Type B pancreatic cell (in vitro differentiated cells): ENCODE results near the gene TMEM131L. TPM values are rescaled to one million over a fixed set of nuclear protein-coding genes. Genes with fewer than 3 reads are reported as not detected.

Experiments
- DNase-seq: peaks from one replicate; pipeline ENCODE4 v3.0.0; 2021; ENCODE audit warnings: mixed read lengths; ENCODE audit not compliant: unreplicated experiment; ENCODE audit errors: extremely low spot score
- H3K27ac Mint-ChIP-seq: 2 replicates; pipeline ENCODE4 v1.8.0; 2021; ENCODE audit warnings: mild to moderate bottlenecking, mixed read lengths
- H3K27me3 Mint-ChIP-seq: 2 replicates; pipeline ENCODE4 v1.8.0; 2021; ENCODE audit warnings: mixed read lengths
- H3K36me3 Mint-ChIP-seq: 2 replicates; pipeline ENCODE4 v1.8.0; 2021; ENCODE audit warnings: mixed read lengths
- H3K4me1 Mint-ChIP-seq: one replicate; pipeline ENCODE4 v1.8.0; 2021; ENCODE audit warnings: mixed read lengths; ENCODE audit not compliant: unreplicated experiment
- H3K4me3 Mint-ChIP-seq: 2 replicates; pipeline ENCODE4 v1.8.0; 2021; ENCODE audit warnings: mild to moderate bottlenecking, mixed read lengths
- H3K9me3 Mint-ChIP-seq: 2 replicates; pipeline ENCODE4 v1.8.0; 2021; ENCODE audit warnings: mixed read lengths
- total RNA-seq: library from RNA; stranded (reverse); gene quantifications from 2 replicates; pipeline ENCODE4 v1.2.1, GENCODE V29; 2021; ENCODE audit warnings: low replicate concordance
- TF ChIP-seq, protein P1 (sequence below): fragments of 200-600 bp; sonication (generic); conservative IDR thresholded peaks from 2 replicates; pipeline ENCODE4 v1.5.0; 2021; ENCODE audit warnings: antibody characterized with exemption, mild to moderate bottlenecking

Gene TMEM131L
- total RNA-seq, 1 donor from 2014 or later: 21.3 TPM

DNA sequence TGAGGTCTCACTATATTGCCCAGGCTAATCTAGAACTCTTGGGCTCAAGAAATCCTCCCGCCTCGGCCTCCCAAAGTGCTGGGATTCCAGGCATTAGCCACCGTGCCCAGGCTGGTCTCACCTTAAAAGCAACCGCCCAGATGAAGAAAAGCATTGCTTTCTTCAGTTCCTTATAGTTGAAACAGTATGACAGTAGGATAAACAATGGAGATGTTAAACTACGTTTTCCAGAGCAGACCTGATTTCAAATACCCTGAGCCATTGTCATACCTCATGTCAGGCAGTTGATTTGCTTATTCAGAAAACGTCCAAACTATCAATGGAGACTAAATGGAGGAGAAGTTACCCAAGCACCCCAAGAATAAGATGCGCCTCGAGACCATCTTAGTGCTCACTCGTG lies 26.3 kb upstream of the TMEM131L start:
- H3K9me3 Mint-ChIP-seq: no peaks in the 10 kb centered on the region
- H3K36me3 Mint-ChIP-seq: no peaks in the 10 kb centered on the region
- H3K27me3 Mint-ChIP-seq: no peaks in the 10 kb centered on the region
- no peaks in the 10 kb centered on the region for H3K4me1 Mint-ChIP-seq
- H3K27ac Mint-ChIP-seq: no peak overlapping the region
- no peak for DNase-seq
- TF ChIP-seq, protein P1, sequence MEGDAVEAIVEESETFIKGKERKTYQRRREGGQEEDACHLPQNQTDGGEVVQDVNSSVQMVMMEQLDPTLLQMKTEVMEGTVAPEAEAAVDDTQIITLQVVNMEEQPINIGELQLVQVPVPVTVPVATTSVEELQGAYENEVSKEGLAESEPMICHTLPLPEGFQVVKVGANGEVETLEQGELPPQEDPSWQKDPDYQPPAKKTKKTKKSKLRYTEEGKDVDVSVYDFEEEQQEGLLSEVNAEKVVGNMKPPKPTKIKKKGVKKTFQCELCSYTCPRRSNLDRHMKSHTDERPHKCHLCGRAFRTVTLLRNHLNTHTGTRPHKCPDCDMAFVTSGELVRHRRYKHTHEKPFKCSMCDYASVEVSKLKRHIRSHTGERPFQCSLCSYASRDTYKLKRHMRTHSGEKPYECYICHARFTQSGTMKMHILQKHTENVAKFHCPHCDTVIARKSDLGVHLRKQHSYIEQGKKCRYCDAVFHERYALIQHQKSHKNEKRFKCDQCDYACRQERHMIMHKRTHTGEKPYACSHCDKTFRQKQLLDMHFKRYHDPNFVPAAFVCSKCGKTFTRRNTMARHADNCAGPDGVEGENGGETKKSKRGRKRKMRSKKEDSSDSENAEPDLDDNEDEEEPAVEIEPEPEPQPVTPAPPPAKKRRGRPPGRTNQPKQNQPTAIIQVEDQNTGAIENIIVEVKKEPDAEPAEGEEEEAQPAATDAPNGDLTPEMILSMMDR: no peak
- no peak overlapping the region for H3K4me3 Mint-ChIP-seq

DNA sequence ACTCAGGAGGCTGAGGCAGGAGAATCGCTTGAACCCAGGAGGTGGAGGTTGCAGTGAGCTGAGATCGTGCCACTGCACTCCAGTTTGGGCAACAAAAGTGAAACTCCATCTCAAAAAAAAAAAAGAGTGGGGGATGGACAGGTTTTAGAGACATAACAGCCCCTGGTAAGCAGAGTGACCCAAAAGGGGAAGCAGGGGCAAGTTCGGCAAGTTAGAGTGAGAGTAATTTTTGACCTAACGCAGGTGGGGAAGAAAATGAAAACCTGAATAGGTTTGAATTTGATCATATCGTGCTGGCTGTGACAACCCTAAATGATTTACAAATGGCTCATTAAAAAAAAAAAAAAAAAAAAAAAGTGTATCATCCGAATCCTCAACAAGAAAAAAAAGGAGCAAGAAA lies 25.7 kb upstream of the TMEM131L start:
- Mint-ChIP-seq H3K9me3 (no peaks in the 10 kb centered on the region), H3K27me3 (no peaks in the 10 kb centered on the region), H3K4me3 (no peak overlapping the region), H3K27ac (no peak overlapping the region), H3K4me1 (no peaks in the 10 kb centered on the region), H3K36me3 (no peaks in the 10 kb centered on the region)
- TF ChIP-seq, protein P1: no peak
- DNase-seq: no peak

DNA sequence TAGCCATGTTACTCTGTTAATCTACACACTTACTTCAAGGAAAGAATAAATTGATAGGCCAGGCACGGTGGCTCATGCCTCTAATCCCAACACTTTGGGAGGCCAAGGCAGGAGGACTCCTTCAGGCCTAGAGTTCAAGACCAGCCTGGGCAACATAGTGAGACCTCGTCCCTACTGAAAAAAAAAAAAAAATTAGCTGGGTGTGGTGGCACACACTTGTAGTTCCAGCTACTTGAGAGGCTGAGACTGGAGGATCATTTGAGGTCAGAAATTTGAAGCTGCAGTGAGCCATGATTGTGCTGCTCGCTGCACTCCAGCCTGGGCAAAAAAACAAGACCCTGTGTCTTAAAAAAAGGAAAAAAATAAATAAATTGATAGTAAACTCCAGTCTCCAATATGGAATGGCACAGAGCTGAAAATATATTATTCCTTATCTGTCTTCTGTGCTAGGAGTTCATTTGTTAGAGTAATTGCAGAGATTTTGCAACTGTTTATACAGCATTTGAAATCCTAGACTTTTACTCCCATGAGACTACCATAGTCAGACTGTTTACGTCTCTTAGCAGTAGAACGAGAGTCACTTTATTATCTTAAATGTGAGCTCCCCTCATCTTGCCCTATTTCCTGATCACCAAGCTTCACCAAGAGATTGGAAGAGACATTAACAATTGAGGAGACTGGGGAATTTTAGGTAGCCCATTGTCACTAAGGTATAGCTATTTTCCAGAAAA lies 18.8 kb upstream of the TMEM131L start:
- no peak overlapping the region for H3K4me3 Mint-ChIP-seq
- H3K27ac Mint-ChIP-seq: peak overlapping the region; percentile 6

DNA sequence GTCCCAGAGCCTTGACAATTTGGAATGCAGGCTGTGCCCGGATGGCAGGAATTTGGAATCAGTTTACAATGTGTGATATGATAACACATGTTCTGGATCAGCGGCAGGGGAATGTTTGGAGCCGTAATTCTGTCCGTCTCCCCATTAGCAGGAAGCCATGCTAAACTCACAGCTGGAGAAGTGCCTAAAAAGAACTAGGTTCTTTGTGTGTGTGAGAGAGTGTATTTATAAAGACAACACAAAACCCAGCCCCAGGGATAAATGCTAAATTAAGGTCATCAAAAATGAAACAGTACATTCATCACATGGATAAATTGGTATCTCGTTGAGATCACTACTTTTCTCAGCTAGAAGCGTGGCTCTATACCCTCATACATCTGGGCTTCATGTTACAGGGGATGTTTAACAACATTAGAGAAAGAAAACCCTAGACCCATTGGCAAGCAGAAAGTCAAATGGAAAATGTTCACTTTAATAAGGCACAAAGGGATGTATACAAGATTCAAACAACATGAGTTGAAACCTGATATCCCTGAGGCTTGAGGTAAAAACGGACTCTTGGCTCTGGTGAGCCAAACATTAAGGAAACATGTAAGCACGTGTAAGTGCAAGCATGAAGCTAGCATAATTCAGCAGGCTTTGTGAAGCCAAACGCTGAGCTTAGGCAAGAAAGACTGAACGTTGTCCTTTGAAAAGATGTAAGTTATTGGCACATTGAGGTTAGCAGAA lies 18.0 kb upstream of the TMEM131L start:
- H3K4me3 Mint-ChIP-seq: peak overlapping the region; percentile 54
- no peaks in the 10 kb centered on the region for H3K36me3 Mint-ChIP-seq
- peaks cover 16% of the 10 kb centered on the region for H3K27me3 Mint-ChIP-seq
- peaks cover 41% of the 10 kb centered on the region for H3K4me1 Mint-ChIP-seq
- TF ChIP-seq, protein P1: no peak
- DNase-seq: no peak
- H3K27ac Mint-ChIP-seq: peak overlapping the region; percentile 56
- peaks cover 4% of the 10 kb centered on the region for H3K9me3 Mint-ChIP-seq

More for the DNA sequence above, 18.8 kb upstream of the TMEM131L start:
- H3K4me1 Mint-ChIP-seq: peaks cover 35% of the 10 kb centered on the region
- H3K36me3 Mint-ChIP-seq: no peaks in the 10 kb centered on the region
- no peak for DNase-seq
- TF ChIP-seq, protein P1: no peak
- peaks cover 4% of the 10 kb centered on the region for H3K9me3 Mint-ChIP-seq
- H3K27me3 Mint-ChIP-seq: peaks cover 16% of the 10 kb centered on the region

DNA sequence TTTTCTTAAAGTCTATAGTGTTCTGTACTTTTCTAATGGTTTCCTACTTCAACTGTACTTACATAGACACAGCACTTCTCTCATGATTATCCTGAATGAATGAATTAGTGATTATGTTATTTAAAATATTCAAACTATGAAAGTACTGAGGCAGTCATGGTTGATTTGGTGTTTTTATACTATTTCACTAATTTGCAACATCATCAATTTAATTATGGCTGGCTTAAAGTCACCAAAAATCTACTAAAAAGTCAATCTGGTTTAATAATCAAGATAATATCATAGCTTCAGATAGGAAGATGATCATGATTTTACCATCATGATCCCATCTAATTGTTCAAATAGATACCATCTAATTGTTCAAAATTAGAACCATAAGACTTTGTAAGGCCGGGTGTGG lies 16.8 kb upstream of the TMEM131L start:
- no peak overlapping the region for H3K4me3 Mint-ChIP-seq
- DNase-seq: no peak
- no peaks in the 10 kb centered on the region for H3K36me3 Mint-ChIP-seq
- H3K27me3 Mint-ChIP-seq: peaks cover 16% of the 10 kb centered on the region
- peaks cover 4% of the 10 kb centered on the region for H3K9me3 Mint-ChIP-seq
- H3K4me1 Mint-ChIP-seq: peaks cover 41% of the 10 kb centered on the region
- H3K27ac Mint-ChIP-seq: no peak overlapping the region
- TF ChIP-seq, protein P1: no peak
